Type B pancreatic cell (in vitro differentiated cells): ENCODE data around the gene TNXB. TPM values are rescaled to one million over a fixed set of nuclear protein-coding genes. Genes with fewer than 3 reads are reported as not detected.
A peak's percentile ranks its signal among the peaks of the same experiment; 100 is the strongest.

ENCODE experiments used
- DNase-seq: peaks from one replicate; pipeline ENCODE4 v3.0.0; 2021; ENCODE audit warnings: mixed read lengths; ENCODE audit not compliant: unreplicated experiment; ENCODE audit errors: extremely low spot score
- H3K27ac Mint-ChIP-seq: 2 replicates; pipeline ENCODE4 v1.8.0; 2021; ENCODE audit warnings: mild to moderate bottlenecking, mixed read lengths
- H3K27me3 Mint-ChIP-seq: 2 replicates; pipeline ENCODE4 v1.8.0; 2021; ENCODE audit warnings: mixed read lengths
- H3K36me3 Mint-ChIP-seq: 2 replicates; pipeline ENCODE4 v1.8.0; 2021; ENCODE audit warnings: mixed read lengths
- H3K4me1 Mint-ChIP-seq: one replicate; pipeline ENCODE4 v1.8.0; 2021; ENCODE audit warnings: mixed read lengths; ENCODE audit not compliant: unreplicated experiment
- H3K4me3 Mint-ChIP-seq: 2 replicates; pipeline ENCODE4 v1.8.0; 2021; ENCODE audit warnings: mild to moderate bottlenecking, mixed read lengths
- H3K9me3 Mint-ChIP-seq: 2 replicates; pipeline ENCODE4 v1.8.0; 2021; ENCODE audit warnings: mixed read lengths
- CTCF ChIP-seq: fragments of 200-600 bp; sonication (generic); conservative IDR thresholded peaks from 2 replicates; pipeline ENCODE4 v1.5.0; 2021; ENCODE audit warnings: antibody characterized with exemption, mild to moderate bottlenecking
- long read RNA-seq: library from polyadenylated mRNA; unstranded; transcript quantifications from one replicate; pipeline ENCODE4 v2.0.0, GENCODE V29; 2020
- total RNA-seq: library from RNA; stranded (reverse); gene quantifications from 2 replicates; pipeline ENCODE4 v1.2.1, GENCODE V29; 2021; ENCODE audit warnings: low replicate concordance

The TNXB gene
- 20.8 and 22.2 TPM in 2 replicates for total RNA-seq
- long read RNA-seq, result 0 reads

- Mint-ChIP-seq H3K36me3 (peaks cover 21% of the 10 kb centered on the region), H3K4me3 (peak within 1 kb of the TSS; percentile 72), H3K27ac (peak within 1 kb of the TSS; percentile 50), H3K27me3 (peaks cover 30% of the 10 kb centered on the region), H3K4me1 (peaks cover 39% of the 10 kb centered on the region), H3K9me3 (no peaks in the 10 kb centered on the region)
- TF ChIP-seq CTCF, result no peak
- DNase-seq, result no peak
Observed at GRCh38 chr6:32109114-32109764, at the start of gene TNXB. TSS of gene TNXB (minus strand) at chr6:32109338. CDS start at chr6:32098198, 11,140 bp downstream.

- Mint-ChIP-seq H3K36me3 (peaks cover 22% of the 10 kb centered on the region), H3K4me3 (no peak overlapping the region), H3K27me3 (no peaks in the 10 kb centered on the region), H3K4me1 (peaks cover 20% of the 10 kb centered on the region), H3K27ac (no peak overlapping the region), H3K9me3 (no peaks in the 10 kb centered on the region)
- DNase-seq, result no peak
- no peak for TF ChIP-seq CTCF
Observed at GRCh38 chr6:32158052-32158451, 48.9 kb upstream of the TNXB start.

GRCh38 chr6:32156891-32157290, 47.8 kb upstream of the TNXB start:
- TF ChIP-seq CTCF, result no peak
- no peak overlapping the region for H3K27ac Mint-ChIP-seq
- H3K27me3 Mint-ChIP-seq, result peaks cover 3% of the 10 kb centered on the region
- no peaks in the 10 kb centered on the region for H3K9me3 Mint-ChIP-seq
- peaks cover 30% of the 10 kb centered on the region for H3K4me1 Mint-ChIP-seq
- H3K36me3 Mint-ChIP-seq, result peaks cover 22% of the 10 kb centered on the region
- DNase-seq, result no peak
- no peak overlapping the region for H3K4me3 Mint-ChIP-seq

- DNase-seq, result peak; percentile 77
- peaks cover 17% of the 10 kb centered on the region for H3K27me3 Mint-ChIP-seq
Observed at GRCh38 chr6:32154514-32155161, 45.5 kb upstream of the TNXB start.

More at GRCh38 chr6:32154514-32155161, 45.5 kb upstream of the TNXB start:
- Mint-ChIP-seq H3K4me1 (peaks cover 40% of the 10 kb centered on the region), H3K4me3 (peak overlapping the region; percentile 100), H3K27ac (peak overlapping the region; percentile 97), H3K9me3 (no peaks in the 10 kb centered on the region), H3K36me3 (peaks cover 22% of the 10 kb centered on the region)
- peak; percentile 65 for TF ChIP-seq CTCF
